Hepatocyte (in vitro differentiated cells): ENCODE measurements around the gene DCAF8L2.

Experiments used
- EZH2phosphoT487 ChIP-seq: fragments of 200-600 bp; sonication (generic); IDR thresholded peaks from one replicate; pipeline ENCODE4 v1.6.1; 2018; ENCODE audit warnings: antibody characterized with exemption, mild to moderate bottlenecking, low read depth, moderate library complexity; ENCODE audit not compliant: unreplicated experiment, severe bottlenecking
- TF ChIP-seq, protein P1 (sequence below): fragments of 200-600 bp; sonication (generic); IDR thresholded peaks from 2 replicates; pipeline ENCODE4 v1.5.1; 2016; ENCODE audit warnings: antibody characterized with exemption, mild to moderate bottlenecking; ENCODE audit not compliant: poor library complexity

DNA sequence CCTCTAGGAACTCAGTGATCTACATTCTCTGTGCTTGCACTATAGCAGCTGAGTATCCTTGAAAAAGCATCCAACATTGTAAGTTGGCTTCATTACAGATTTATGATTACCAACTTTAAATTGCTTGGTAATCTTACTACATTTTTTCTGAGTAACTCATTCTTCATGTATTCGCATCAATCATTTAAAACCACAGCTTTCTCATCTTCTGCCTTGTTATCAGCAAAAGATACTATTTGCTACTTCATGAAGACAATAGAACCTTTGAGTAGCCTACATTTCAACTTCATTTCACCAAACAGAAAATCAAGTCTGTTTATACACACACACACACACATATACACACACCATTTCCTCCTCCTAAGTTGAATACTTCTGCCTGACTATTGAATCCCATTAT lies 6.2 kb upstream of the DCAF8L2 start:
- TF ChIP-seq, protein P1, sequence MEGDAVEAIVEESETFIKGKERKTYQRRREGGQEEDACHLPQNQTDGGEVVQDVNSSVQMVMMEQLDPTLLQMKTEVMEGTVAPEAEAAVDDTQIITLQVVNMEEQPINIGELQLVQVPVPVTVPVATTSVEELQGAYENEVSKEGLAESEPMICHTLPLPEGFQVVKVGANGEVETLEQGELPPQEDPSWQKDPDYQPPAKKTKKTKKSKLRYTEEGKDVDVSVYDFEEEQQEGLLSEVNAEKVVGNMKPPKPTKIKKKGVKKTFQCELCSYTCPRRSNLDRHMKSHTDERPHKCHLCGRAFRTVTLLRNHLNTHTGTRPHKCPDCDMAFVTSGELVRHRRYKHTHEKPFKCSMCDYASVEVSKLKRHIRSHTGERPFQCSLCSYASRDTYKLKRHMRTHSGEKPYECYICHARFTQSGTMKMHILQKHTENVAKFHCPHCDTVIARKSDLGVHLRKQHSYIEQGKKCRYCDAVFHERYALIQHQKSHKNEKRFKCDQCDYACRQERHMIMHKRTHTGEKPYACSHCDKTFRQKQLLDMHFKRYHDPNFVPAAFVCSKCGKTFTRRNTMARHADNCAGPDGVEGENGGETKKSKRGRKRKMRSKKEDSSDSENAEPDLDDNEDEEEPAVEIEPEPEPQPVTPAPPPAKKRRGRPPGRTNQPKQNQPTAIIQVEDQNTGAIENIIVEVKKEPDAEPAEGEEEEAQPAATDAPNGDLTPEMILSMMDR: no peak
- no peak for TF ChIP-seq EZH2phosphoT487
